HL-60/S4 (cell line): ENCODE measurements around the gene GSG1.

Source experiments
- in situ Hi-C: fragments of 300-500 bp; cut with MboI; formaldehyde crosslinking; loops from 2 replicates; pipeline ENCODE4 v1.14.3; 2022; ENCODE audit warnings: low sequenced_read_pairs

The GSG1 gene

DNA sequence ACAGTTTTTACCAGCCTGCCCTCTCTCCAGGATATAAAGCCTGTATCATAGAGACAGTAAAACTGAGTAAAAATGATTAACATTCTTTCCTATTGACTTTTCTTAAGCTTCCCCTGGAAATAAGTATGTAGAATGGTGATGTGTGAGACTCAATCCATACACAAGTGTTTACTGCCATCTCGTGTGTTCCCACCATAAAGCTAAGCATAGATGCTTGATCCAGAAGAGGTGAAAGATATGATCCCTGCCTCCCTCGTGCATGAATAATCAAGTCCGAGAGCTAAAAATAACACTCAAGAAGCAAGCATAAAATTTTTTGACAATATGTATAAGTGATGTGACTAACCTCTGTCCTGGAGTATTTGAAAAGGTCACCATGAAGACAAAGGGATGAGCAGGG lies 16.9 kb upstream of the GSG1 start:
- in situ Hi-C loops, result no loop called here

DNA sequence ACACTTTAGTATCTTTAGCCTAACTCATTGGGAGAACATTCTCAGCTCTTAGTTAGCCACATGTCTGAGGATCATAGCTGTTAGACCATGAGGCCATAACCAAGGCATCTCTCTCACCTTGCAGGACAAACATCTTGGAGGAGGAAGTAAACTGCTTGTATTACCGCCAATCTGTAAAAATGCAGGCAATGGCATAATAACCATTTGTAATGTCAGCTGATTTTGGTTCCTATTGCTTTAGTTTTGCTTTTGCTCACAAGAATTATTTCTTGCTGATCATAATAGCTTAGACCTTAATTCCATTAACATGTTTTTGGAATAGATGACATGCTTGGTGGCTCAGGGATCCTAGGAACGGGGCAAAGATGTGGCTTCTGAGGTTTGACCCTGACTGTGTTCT lies 16.4 kb upstream of the GSG1 start:
- in situ Hi-C loops, result no loop called here

DNA sequence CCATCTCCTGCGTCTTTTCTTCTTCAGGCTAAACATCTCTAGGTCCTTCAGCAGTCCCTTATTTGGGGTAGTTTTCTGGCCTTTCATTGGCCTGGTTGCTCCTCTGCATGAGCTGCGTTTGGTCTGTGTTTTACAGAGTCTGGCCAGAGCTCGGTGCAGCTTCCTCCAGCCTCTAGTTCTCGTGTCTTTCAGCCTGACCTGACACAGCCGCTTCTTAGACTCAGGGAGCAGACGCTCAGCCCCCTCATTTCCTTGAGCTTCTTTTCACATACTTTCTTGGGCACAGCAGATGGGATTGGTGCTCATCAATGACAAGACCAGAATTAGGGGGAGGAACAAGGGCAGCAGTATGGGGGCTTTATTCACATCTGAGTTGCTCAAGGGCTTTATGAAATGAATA lies 13.6 kb upstream of the GSG1 start:
- in situ Hi-C loops, result no loop called here

DNA sequence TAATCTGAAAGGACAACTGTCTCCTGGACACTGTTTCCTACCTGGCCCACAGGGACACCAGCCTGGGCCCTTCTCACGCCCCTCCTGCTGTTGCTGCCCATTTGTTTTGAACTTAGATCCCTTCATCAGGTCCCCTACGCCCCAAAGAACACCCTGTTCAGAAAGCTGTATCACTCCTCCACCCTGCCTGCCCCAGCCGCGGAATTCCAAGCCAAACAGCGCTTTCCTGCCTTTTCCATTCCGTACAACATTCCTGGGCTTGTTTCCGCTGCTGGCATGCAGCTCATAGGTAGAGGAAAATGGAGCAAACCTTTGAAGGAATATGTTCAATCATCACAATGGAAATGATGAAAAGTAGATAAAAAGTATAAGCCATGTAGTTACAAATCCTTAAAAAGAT lies 12.8 kb upstream of the GSG1 start:
- in situ Hi-C loops, result no loop called here

DNA sequence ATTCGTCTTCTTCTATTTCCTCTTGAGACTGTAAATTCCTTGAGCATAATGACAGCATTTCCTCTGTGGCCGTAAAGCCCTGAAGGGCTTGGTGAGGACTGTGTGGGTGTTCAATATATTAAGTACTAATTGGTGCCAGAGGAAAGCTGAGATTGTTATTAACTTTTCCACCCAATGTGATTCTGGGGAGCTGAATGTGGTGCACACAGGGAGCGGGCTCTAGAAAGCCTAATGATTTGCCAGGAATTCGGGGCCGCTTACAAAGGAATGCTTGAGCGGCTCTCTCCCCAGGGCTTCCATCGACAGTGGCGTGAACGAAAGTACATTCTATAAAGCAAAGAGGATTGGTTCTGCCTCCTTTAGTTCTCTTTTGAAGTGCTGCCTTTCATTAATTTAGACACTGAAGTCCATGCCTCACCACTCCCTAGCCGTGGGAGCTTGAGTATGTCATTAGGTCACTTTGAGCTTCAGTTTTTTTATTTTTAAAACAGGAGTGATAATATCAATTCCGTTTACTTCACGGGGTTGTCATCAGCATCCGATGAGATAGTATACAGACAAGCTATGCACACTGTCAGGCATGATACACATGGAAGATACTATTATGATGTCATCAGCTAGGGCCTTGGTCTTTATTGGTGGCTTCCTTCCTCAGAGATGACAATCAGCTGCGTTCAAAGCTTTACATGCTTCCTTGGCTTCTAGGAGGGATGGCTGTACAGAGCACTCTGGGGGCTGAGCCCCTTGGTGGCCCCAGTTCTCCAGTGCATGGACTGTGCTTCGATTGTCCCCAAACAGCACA lies 11.0 kb upstream of the GSG1 start:
- in situ Hi-C loops, result no loop called here

DNA sequence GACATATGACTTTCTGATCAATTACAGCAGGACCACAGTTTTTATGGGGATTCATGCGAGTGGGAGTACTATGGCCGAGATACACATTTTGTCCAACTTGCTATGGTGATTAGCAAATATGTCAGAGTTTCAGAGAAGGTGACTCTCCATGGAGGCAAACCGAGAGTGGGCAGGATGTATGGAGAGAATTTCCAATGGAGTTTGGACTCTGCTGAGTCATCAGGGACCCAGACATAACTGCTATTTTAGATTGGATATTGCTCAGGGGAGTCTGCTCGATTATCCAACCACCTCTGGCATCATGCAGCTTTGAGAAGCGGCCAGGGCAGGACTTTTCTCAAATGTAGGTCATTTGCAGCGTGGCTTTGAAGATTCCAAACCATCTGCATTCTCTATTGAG lies 9.5 kb upstream of the GSG1 start:
- in situ Hi-C loops, result no loop called here

DNA sequence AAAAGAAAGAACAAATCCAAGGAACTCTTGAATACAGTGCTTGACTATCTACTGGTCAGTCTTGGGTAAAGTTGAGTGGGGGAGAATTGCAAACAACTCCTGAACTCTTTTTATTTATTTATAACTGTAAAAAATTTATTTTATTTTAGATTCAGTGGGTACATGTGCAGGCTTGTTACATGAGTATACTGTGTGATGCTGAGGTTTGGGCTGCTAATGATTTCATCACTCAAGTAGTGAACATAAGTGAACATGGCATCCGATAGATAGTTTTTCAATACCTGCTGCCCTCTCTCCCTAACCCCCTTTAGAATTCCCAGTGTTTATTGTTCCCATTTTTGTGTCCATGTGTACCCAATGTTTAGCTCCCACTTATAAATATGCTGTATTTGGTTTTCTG lies 3.2 kb upstream of the GSG1 start:
- in situ Hi-C loops, result no loop called here

DNA sequence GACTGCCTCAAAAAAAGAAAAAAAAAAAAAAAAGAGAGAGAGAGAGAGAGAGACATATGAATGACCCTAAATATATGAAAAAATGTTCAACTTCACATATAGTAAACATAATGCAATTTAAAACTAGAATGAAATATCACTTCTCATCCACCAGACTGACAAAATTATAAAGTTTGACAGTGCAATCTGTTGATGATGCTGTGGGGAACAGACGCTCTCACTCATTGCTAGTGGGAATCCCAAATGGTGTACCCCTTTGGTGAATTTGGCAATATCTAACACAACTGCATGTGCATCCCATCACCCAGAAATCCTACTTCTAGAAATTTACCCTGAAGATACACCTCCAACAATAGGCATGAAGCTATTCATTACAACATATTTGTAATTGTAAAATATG lies 2.3 kb upstream of the GSG1 start:
- in situ Hi-C loops, result no loop called here

DNA sequence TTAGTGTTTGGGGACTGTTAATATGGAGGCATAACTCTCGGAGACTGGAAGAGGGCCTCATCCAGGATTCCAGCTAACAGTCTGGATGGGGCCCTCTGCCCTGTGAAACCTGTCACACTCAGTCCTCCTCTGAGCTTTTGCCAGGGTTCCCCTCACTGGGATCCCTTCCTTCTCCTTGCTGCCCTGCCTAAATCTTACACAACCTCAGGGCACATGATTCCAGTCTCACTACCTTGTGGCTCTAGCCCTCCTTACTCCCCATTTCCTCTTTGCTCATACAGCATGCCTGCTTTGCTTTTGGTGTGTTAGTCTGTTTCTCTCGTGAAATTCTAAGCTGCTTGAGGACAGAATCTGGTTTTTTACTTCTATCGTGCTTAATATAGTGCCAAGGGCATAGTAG lies 942 bp upstream of the GSG1 start:
- in situ Hi-C loops, result no loop called here

DNA sequence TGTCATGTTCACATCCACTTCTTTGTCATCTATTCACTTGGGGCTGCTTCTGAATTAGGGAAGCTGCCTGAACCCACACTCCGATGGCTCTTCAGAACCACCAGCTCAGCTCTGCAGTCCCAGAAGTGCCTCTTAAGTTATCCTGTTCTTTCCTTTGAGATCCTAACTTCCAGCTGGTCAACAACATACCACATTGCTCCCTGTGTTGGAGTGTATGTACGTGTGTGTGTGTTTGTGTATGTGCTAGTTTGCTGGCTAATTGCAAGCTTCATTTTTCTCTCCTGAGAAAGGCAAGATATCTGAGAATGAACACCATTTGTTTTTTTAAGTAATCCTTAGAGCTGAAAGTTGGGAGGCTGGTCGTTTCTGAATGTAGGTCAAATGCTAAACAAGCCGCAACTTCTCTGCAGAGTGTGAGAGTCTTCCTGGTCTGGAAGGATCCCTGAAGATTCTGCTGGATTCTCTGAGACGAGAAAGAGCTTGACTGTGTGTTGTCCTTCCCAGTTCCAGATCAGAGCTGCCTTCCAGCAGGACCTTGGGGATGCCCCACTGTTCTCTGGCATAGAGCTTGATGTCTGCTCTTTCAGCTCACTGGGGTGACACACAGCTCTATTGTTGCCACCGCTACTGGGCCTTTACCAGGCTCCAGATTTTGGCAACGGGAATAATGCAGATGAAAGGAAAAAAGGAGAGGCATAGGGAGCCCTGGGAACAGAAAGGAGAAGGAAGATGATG lies 839 bp downstream of the GSG1 start:
- in situ Hi-C loops, result no loop called here

DNA sequence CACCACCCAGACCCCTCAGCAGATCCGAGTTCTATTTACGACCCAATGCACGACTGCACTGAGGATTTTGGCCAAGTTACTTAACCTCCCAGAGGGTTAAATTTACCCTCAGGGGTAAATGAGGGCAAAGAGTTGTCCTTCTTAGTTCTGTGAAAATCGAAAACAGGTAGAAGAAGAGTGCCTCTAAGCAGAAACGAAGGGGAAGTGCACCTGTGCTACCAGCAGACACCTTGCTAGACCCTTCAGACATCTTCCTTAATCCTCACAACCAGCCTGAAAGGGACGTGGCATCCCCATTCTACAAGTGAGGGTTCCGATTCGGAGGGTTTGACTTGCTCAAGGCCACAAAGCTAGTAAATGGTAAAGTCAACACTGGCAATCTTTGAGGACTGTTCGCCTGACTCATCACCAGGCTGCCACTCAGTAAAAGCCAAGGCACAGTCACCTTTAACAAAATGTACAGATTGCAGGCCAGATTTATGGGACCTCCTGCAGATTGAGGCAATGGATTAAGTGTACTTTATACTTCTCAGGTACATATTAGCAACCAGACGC lies 1.6 kb downstream of the GSG1 start:
- in situ Hi-C loops, result no loop called here

DNA sequence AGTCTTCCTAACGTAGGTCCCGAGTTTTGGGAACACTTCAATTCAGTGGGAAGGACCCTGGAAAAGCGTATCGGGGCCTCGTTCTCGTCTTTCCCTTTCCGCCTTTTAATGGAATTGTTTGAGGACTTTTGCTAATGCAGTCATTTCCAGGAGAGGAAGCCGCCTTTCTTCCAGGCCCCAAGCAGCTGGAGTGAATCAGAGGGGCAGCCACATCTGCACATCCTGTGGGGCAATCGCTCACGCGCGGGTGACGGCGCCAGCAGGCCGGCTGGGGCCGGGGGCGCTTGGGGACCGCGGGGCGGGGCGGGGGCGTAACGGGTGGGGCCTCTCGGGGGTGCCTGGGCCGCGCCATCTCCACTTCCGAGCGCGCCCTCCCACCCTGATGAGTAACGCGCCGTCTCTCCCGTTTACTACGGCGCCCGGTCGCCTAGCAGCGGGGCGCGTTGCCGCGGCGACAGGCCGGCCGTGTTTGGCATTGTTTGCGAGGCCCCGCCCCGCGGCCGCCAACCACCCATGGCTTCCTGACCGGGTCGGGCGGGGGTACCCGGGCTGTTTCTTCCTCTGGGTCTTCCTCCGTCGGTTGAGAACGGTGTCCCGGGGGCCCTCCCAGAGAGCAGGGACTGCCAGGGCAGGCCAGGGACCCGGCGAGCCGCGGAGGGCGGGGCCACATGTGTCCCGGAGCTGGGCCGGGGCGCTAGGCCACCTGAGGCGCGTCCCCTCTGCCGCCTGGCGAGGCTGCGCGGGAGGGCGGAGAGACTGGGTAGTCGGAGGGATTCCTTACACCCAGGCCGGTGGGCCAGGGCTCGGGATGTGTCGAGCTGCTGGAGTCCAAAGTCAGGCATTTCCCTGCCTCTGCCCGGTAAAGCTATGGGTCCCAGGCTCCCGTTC lies 2.3 kb downstream of the GSG1 start:
- in situ Hi-C loops, result no loop called here

DNA sequence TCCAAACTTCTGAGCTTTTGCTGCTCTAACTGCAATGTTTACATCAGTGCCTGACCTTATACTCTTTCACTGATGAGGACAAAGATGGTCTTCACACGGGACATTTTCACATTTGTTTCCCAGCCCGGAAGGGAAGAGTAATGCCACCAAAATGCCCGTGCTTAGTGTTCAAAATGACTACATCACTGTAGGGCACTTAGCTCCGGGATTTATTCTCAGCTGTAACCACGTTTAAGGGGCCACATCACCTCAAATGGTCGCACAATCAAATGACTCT lies 2.9 kb downstream of the GSG1 start:
- in situ Hi-C loops, result no loop called here

DNA sequence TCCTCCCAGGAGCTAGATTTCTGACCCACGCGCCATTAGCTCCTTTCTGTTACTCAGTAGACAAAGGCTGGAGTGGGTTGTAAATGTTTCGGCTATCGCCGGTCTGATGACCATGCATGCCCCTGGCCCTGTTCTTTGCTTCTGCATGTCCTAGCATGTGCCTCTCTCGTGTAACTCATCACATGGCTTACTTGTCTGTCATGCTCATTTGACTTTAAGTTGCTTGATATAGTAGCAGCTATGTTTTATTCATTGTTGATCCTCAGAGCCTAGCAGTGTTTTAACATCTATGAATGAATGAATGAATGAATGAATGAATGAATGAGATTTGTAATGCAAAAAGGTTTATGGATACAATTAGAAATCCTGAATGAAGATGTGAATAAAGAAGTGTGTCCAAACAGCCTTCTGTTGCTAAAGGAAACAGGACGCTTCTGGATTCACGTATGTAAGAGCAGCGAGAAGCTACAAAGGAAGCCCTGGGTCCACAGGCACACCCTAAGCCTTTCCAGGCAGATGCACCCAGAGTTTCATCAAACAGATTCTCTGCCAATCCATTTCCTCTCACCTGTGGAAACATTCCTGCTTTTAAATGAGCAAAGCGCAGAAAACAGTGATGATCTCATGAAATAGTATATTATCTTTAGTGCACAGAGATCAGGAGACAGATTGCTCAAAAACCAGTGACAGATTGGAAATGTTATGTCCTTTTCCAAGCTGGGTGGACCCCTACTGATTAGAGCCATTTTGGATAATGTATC lies 3.4 kb downstream of the GSG1 start:
- in situ Hi-C loops, result loop anchor here (5.0 kb wide), 1 partner anchor 102 kb away; no protein-coding TSS in a partner anchor

DNA sequence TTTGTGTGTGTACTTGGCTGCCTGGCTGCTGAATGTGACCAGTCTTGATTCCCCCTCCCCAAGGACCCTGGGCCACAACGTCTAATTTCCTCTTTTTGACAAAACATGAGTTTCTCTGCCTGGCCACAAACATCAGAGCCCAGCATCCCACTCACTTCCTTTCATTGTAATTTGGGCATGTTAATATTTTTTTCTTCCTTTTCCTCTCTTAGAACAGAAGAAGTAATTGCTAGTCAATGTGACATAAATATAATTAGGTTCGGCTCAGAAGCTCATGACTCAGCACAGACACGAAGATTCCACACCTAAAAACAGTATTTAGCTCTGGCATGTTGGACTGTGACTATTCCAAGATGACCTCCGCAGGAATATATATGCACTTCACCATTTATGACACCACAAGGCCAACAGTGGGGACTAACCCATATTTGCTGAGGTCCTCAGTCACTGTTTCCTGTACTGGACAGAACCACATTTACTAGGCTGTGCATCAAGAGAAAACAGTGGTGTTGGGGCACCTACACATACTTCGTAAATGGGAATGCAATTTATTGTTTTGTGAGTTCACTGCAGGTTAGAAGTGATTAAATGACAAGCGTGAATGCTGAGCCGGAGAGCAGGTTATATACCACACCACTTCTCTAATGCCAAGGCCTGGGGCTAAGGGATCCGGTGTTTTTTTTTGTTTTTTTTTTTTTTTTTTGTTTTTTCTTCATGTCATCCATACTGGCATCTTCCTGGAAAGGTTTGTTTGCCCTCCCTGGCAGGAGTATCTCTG lies 4.2 kb downstream of the GSG1 start:
- in situ Hi-C loops, result loop anchor here (5.0 kb wide), 1 partner anchor 103 kb away; no protein-coding TSS in a partner anchor

DNA sequence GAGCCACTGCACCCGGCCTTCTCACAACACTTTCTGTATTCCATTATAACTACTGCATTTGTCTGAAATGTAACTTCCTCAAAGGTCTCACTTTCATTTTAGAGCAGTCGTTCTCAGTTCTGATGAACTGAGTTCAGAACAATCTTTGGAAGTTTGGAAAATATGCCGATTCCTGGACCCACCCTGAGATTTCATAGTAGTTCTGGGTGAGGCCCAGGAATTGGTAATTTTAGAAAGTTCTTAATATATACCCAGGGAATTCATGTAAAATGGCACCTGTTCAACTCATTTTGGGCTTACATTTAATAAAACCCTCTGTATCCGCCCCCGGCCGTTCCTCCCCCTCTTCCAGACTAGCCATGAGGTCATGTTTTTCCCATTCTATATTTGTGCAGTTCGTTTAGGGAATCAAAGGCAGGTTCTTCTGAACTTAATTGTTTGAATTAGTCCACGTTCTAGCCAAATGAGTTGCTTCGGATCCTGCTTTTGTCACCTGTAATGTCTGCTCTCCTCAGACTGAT lies 5.9 kb downstream of the GSG1 start:
- in situ Hi-C loops, result loop anchor here (5.0 kb wide), 1 partner anchor 105 kb away; no protein-coding TSS in a partner anchor

DNA sequence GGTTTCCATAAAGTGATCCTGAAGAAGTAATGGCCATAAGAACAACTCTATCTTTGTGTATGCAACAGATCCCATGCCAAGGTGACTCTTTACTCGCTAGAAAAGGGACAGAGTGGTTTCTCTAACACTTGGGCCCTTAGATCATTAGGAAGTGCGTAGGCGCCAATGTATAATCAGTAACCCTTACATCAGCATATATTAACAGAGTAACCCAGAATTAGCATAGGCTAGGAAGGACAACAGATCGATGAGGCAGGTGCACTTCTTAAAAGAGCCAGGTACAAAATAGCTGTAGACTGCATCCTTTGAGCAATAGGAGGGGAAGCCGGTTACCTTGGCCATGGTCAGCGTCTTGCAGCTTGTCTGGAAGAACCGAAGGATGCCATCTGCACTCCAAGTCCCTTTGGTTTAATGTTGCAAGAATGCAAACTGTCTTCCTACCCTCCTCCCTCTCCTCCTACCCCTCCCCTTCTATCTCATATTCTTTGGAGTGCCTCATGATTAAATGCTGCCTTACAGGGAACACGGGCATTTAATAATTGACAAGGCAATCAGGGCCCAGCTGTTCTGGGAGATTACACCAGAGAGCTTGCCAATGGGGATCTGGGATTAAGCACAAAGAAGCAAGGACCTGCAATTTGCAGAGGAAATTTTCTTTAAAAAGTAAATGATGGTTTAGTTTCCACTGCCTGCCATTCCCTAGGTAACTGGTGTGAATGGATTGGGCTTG lies 8.0 kb downstream of the GSG1 start:
- in situ Hi-C loops, result loop anchor here (5.0 kb wide), 1 partner anchor 107 kb away; no protein-coding TSS in a partner anchor

DNA sequence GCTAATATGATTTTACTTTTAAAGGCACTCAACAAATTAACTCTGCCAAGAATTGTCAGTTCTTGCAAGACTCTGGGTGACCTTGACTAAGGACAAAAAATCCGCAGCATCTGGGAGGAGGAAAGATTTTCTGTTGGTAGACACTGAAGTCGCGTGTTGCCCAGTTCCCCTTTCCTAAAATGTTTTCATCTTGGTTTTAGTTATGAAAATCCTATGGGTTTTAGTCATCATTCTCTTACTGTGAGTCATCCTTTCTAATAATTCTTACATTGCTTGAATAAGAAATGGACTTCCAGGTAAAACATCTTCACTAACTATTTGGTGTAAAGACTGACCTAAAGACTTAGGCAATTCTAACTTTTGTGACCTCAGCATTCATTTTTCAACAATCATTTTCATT lies 9.1 kb downstream of the GSG1 start:
- in situ Hi-C loops, result no loop called here

DNA sequence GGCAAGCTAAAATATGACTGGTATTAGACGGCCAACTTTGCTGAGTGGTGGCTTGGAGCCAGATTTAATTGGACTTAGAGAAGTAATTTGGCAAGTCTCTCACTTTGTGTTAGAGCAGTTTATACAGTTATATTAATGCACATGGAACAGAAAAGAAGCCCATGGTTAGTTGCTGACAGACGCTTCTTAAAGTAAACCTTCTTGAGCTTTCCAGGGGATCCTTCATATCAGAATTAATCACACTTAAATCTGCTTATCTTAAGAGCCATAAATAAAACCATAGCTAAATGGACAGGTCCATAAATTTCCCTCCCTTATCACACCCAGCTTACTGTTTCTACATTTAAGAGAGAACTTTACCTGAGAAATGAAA lies 9.6 kb downstream of the GSG1 start:
- in situ Hi-C loops, result no loop called here
